ENCODE measurements around the gene ATL2.
"Not testable (repeated sequence)": the region's sequence is repeated elsewhere in the genome, so short reads cannot be mapped to it uniquely, and the experiment has no call there.

Gene ATL2

GRCh38 chr2:38386377-38386776, 9.3 kb upstream of the ATL2 start:
- H3K36me3 ChIP-seq (ENCODE audit: control insufficient read depth in 1 of 2, insufficient read depth in 2 of 2, low read length in 2 of 2): no peaks in the 10 kb centered on the region
- H3K27ac ChIP-seq (ENCODE audit: low read length): no peak overlapping the region
- no peak overlapping the region for H3K4me3 ChIP-seq (ENCODE audit: low read depth in 1 of 2, low read length in 2 of 2)
- no peaks in the 10 kb centered on the region for H3K27me3 ChIP-seq (ENCODE audit: low read depth, low read length)
- H3K4me1 ChIP-seq (ENCODE audit: control insufficient read depth in 1 of 2, insufficient read depth in 2 of 2, low read length in 2 of 2): no peaks in the 10 kb centered on the region
- no peaks in the 10 kb centered on the region for H3K9me3 ChIP-seq (ENCODE audit: control insufficient read depth in 1 of 2, low read length in 2 of 2)

- Histone ChIP-seq H3K4me3 (ENCODE audit: low read depth in 1 of 2, low read length in 2 of 2) (no peak overlapping the region), H3K9me3 (ENCODE audit: control insufficient read depth in 1 of 2, low read length in 2 of 2) (no peaks in the 10 kb centered on the region), H3K36me3 (ENCODE audit: control insufficient read depth in 1 of 2, insufficient read depth in 2 of 2, low read length in 2 of 2) (no peaks in the 10 kb centered on the region), H3K4me1 (ENCODE audit: control insufficient read depth in 1 of 2, insufficient read depth in 2 of 2, low read length in 2 of 2) (peaks cover 0 to 4% of the 10 kb centered on the region in 2 donors), H3K27me3 (ENCODE audit: low read depth, low read length) (no peaks in the 10 kb centered on the region), H3K27ac (ENCODE audit: low read length) (no peak overlapping the region)
Observed at GRCh38 chr2:38384338-38384737, 7.3 kb upstream of the ATL2 start.

GRCh38 chr2:38383741-38384140, 6.7 kb upstream of the ATL2 start:
- H3K36me3 ChIP-seq (ENCODE audit: control insufficient read depth in 1 of 2, insufficient read depth in 2 of 2, low read length in 2 of 2); H3K4me1 ChIP-seq (ENCODE audit: control insufficient read depth in 1 of 2, insufficient read depth in 2 of 2, low read length in 2 of 2); H3K27ac ChIP-seq (ENCODE audit: low read length); H3K4me3 ChIP-seq (ENCODE audit: low read depth in 1 of 2, low read length in 2 of 2); H3K9me3 ChIP-seq (ENCODE audit: control insufficient read depth in 1 of 2, low read length in 2 of 2); H3K27me3 ChIP-seq (ENCODE audit: low read depth, low read length): not testable (repeated sequence)

GRCh38 chr2:38381381-38382143, 4.5 kb upstream of the ATL2 start:
- Histone ChIP-seq H3K36me3 (ENCODE audit: control insufficient read depth in 1 of 2, insufficient read depth in 2 of 2, low read length in 2 of 2) (no peaks in the 10 kb centered on the region), H3K4me3 (ENCODE audit: low read depth in 1 of 2, low read length in 2 of 2) (no peak overlapping the region), H3K9me3 (ENCODE audit: control insufficient read depth in 1 of 2, low read length in 2 of 2) (no peaks in the 10 kb centered on the region), H3K27ac (ENCODE audit: low read length) (no peak overlapping the region), H3K27me3 (ENCODE audit: low read depth, low read length) (no peaks in the 10 kb centered on the region), H3K4me1 (ENCODE audit: control insufficient read depth in 1 of 2, insufficient read depth in 2 of 2, low read length in 2 of 2) (peaks cover 0 to 14% of the 10 kb centered on the region in 2 donors)

- no peaks in the 10 kb centered on the region for H3K9me3 ChIP-seq (ENCODE audit: control insufficient read depth in 1 of 2, low read length in 2 of 2)
- H3K4me1 ChIP-seq (ENCODE audit: control insufficient read depth in 1 of 2, insufficient read depth in 2 of 2, low read length in 2 of 2): peaks cover 0 to 15% of the 10 kb centered on the region in 2 donors
- H3K36me3 ChIP-seq (ENCODE audit: control insufficient read depth in 1 of 2, insufficient read depth in 2 of 2, low read length in 2 of 2): no peaks in the 10 kb centered on the region
- no peaks in the 10 kb centered on the region for H3K27me3 ChIP-seq (ENCODE audit: low read depth, low read length)
- H3K27ac ChIP-seq (ENCODE audit: low read length): peak overlapping the region; percentile 23
- H3K4me3 ChIP-seq (ENCODE audit: low read depth in 1 of 2, low read length in 2 of 2): no peak overlapping the region
Observed at GRCh38 chr2:38380397-38381130, 3.5 kb upstream of the ATL2 start.

- Histone ChIP-seq H3K4me3 (ENCODE audit: low read depth in 1 of 2, low read length in 2 of 2) (peak overlapping the region; percentile 85 to 91), H3K4me1 (ENCODE audit: control insufficient read depth in 1 of 2, insufficient read depth in 2 of 2, low read length in 2 of 2) (peaks cover 16 to 32% of the 10 kb centered on the region in 2 donors), H3K36me3 (ENCODE audit: control insufficient read depth in 1 of 2, insufficient read depth in 2 of 2, low read length in 2 of 2) (no peaks in the 10 kb centered on the region), H3K9me3 (ENCODE audit: control insufficient read depth in 1 of 2, low read length in 2 of 2) (no peaks in the 10 kb centered on the region), H3K27me3 (ENCODE audit: low read depth, low read length) (no peaks in the 10 kb centered on the region), H3K27ac (ENCODE audit: low read length) (peak overlapping the region; percentile 91)
Observed at GRCh38 chr2:38376346-38377049, 575 bp downstream of the ATL2 start.

GRCh38 chr2:38375696-38376345, 1.3 kb downstream of the ATL2 start:
- no peaks in the 10 kb centered on the region for H3K36me3 ChIP-seq (ENCODE audit: control insufficient read depth in 1 of 2, insufficient read depth in 2 of 2, low read length in 2 of 2)
- peaks cover 16 to 36% of the 10 kb centered on the region in 2 donors for H3K4me1 ChIP-seq (ENCODE audit: control insufficient read depth in 1 of 2, insufficient read depth in 2 of 2, low read length in 2 of 2)
- peak overlapping the region; percentile 85 to 91 for H3K4me3 ChIP-seq (ENCODE audit: low read depth in 1 of 2, low read length in 2 of 2)
- H3K9me3 ChIP-seq (ENCODE audit: control insufficient read depth in 1 of 2, low read length in 2 of 2): no peaks in the 10 kb centered on the region
- H3K27me3 ChIP-seq (ENCODE audit: low read depth, low read length): no peaks in the 10 kb centered on the region
- peak overlapping the region; percentile 91 for H3K27ac ChIP-seq (ENCODE audit: low read length)

GRCh38 chr2:38374984-38375383, 2.1 kb downstream of the ATL2 start:
- Histone ChIP-seq H3K36me3 (ENCODE audit: control insufficient read depth in 1 of 2, insufficient read depth in 2 of 2, low read length in 2 of 2) (no peaks in the 10 kb centered on the region), H3K4me1 (ENCODE audit: control insufficient read depth in 1 of 2, insufficient read depth in 2 of 2, low read length in 2 of 2) (peaks cover 16 to 34% of the 10 kb centered on the region in 2 donors), H3K4me3 (ENCODE audit: low read depth in 1 of 2, low read length in 2 of 2) (peak overlapping the region; percentile 85 to 91), H3K27me3 (ENCODE audit: low read depth, low read length) (no peaks in the 10 kb centered on the region), H3K27ac (ENCODE audit: low read length) (peak overlapping the region; percentile 91), H3K9me3 (ENCODE audit: control insufficient read depth in 1 of 2, low read length in 2 of 2) (no peaks in the 10 kb centered on the region)

GRCh38 chr2:38371235-38371634, 5.8 kb downstream of the ATL2 start:
- Histone ChIP-seq H3K4me1 (ENCODE audit: control insufficient read depth in 1 of 2, insufficient read depth in 2 of 2, low read length in 2 of 2) (peaks cover 16 to 26% of the 10 kb centered on the region in 2 donors), H3K9me3 (ENCODE audit: control insufficient read depth in 1 of 2, low read length in 2 of 2) (no peaks in the 10 kb centered on the region), H3K27me3 (ENCODE audit: low read depth, low read length) (no peaks in the 10 kb centered on the region), H3K27ac (ENCODE audit: low read length) (no peak overlapping the region), H3K4me3 (ENCODE audit: low read depth in 1 of 2, low read length in 2 of 2) (no peak overlapping the region), H3K36me3 (ENCODE audit: control insufficient read depth in 1 of 2, insufficient read depth in 2 of 2, low read length in 2 of 2) (no peaks in the 10 kb centered on the region)

GRCh38 chr2:38370664-38371063, 6.4 kb downstream of the ATL2 start:
- H3K27me3 ChIP-seq (ENCODE audit: low read depth, low read length): no peaks in the 10 kb centered on the region
- H3K4me1 ChIP-seq (ENCODE audit: control insufficient read depth in 1 of 2, insufficient read depth in 2 of 2, low read length in 2 of 2): peaks cover 16 to 31% of the 10 kb centered on the region in 2 donors
- H3K9me3 ChIP-seq (ENCODE audit: control insufficient read depth in 1 of 2, low read length in 2 of 2): no peaks in the 10 kb centered on the region
- H3K36me3 ChIP-seq (ENCODE audit: control insufficient read depth in 1 of 2, insufficient read depth in 2 of 2, low read length in 2 of 2): no peaks in the 10 kb centered on the region
- no peak overlapping the region for H3K4me3 ChIP-seq (ENCODE audit: low read depth in 1 of 2, low read length in 2 of 2)
- H3K27ac ChIP-seq (ENCODE audit: low read length): no peak overlapping the region

GRCh38 chr2:38362232-38362631, 14.8 kb downstream of the ATL2 start:
- H3K4me1 ChIP-seq (ENCODE audit: control insufficient read depth in 1 of 2, insufficient read depth in 2 of 2, low read length in 2 of 2): peaks cover 0 to 40% of the 10 kb centered on the region in 2 donors
- H3K9me3 ChIP-seq (ENCODE audit: control insufficient read depth in 1 of 2, low read length in 2 of 2): no peaks in the 10 kb centered on the region
- H3K4me3 ChIP-seq (ENCODE audit: low read depth in 1 of 2, low read length in 2 of 2): no peak overlapping the region
- no peaks in the 10 kb centered on the region for H3K27me3 ChIP-seq (ENCODE audit: low read depth, low read length)
- H3K36me3 ChIP-seq (ENCODE audit: control insufficient read depth in 1 of 2, insufficient read depth in 2 of 2, low read length in 2 of 2): peaks cover 0 to 4% of the 10 kb centered on the region in 2 donors
- no peak overlapping the region for H3K27ac ChIP-seq (ENCODE audit: low read length)
